Muscle layer of colon (tissue), 2 donors: ENCODE measurements around the gene ADAMTS16.

ENCODE experiments used
- H3K27ac ChIP-seq: one replicate; pipeline ENCODE4 v1.7.0; 2013; ENCODE audit warnings: low read depth, mild to moderate bottlenecking, low read length, moderate library complexity
- H3K27me3 ChIP-seq, 2 donors: one replicate each; pipeline ENCODE4 v1.7.0; 2013; ENCODE audit warnings: low read length in 2 of 2, mild to moderate bottlenecking in 2 of 2; ENCODE audit not compliant: insufficient read depth in 2 of 2, control insufficient read depth in 1 of 2
- H3K36me3 ChIP-seq: one replicate; pipeline ENCODE4 v1.7.0; 2013; ENCODE audit warnings: mild to moderate bottlenecking, low read length; ENCODE audit not compliant: insufficient read depth
- H3K4me1 ChIP-seq: one replicate; pipeline ENCODE4 v1.7.0; 2013; ENCODE audit warnings: mild to moderate bottlenecking, low read length; ENCODE audit not compliant: insufficient read depth
- H3K4me3 ChIP-seq, 2 donors: one replicate each; pipeline ENCODE4 v1.7.0; 2013; ENCODE audit warnings: low read length in 2 of 2, low read depth in 1 of 2, mild to moderate bottlenecking in 1 of 2, moderate library complexity in 1 of 2
- H3K9ac ChIP-seq: one replicate; pipeline ENCODE4 v1.7.0; 2013; ENCODE audit warnings: low read length
- H3K9me3 ChIP-seq: one replicate; pipeline ENCODE4 v1.7.0; 2013; ENCODE audit warnings: mild to moderate bottlenecking, low read length
- donor health status: abdominal sarcoma.
- donor health status: Adenocarcinoma of cecum.

The ADAMTS16 gene

DNA sequence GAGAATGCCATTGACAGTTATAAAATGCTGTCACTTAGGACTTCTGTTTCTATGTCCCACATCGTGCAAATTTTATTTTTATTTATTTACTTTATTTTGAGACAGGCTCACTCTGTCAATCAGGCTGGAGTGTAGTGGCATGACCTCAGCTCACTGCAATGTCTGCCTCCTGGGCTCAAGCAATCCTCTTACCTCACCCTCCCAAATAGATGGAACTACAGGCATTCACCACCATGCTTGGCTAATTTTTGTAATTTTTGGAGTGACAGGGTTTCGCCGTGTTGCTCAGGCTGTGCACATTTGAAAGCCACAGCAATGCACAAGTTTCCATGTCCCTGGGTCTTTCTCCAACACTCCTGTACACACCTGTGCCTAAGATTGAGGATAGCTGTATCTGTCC lies 51.8 kb downstream of the ADAMTS16 start:
- Histone ChIP-seq H3K27me3 (no peaks in the 10 kb centered on the region), H3K9me3 (no peaks in the 10 kb centered on the region), H3K4me3 (no peak overlapping the region), H3K9ac (no peak overlapping the region), H3K36me3 (no peaks in the 10 kb centered on the region), H3K4me1 (no peaks in the 10 kb centered on the region), H3K27ac (no peak overlapping the region)

DNA sequence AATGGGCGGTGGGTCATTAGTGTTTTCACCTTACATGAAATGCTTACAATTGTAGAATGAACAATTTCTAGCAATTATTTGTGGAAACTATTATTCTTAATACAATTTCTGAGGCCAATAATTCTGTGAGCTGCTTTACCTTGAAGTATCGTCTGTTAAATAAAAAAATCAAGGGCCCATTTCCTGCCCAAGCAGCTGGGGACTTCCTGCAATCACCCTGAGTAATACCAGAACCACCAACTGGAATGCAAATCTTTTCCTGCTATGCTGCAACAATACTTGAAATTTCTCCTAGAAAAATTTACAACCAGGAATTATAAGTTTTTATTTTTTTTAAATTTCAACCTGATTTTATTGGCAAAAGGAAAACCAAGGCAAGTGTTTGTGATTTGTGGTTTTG lies 52.6 kb downstream of the ADAMTS16 start:
- Histone ChIP-seq H3K9ac (no peak overlapping the region), H3K9me3 (no peaks in the 10 kb centered on the region), H3K36me3 (no peaks in the 10 kb centered on the region), H3K27me3 (no peaks in the 10 kb centered on the region), H3K27ac (no peak overlapping the region), H3K4me1 (no peaks in the 10 kb centered on the region), H3K4me3 (no peak overlapping the region)

DNA sequence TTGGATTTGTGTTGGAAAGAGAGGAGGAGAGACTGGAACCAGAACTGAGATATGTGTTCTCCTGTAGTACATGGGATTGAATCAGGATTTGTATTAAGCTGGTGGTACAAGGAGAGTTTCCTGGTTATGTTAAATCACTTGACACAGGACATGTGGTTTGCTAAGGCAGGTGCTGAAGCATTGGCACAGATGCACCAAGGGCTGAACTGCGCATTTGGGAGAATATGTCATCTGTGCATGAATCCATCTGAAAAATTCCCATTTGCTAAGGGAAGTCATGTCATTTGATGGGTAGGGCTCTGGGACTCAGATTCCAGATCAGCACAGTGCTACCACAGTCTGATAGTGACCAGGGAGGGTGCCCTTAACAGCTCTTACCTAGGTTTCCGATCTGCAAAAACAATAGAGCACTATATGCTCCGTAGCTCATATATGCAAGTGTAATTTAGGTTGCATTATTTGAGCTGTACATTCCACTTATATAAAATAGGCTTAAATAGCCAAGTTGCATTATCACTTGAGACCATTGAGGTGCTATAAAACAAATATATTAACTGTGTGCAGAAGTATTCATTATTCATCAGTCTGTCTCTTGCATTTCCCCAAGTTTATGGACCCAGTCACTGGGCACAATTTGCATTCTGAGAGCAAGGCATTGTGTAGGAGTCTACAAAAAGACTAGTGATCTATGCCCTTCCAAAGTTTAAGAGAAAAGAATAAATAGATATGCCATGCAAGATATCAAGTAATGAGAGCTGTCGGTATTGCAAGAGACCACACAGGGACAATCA lies 55.2 kb downstream of the ADAMTS16 start:
- Histone ChIP-seq H3K4me1 (no peaks in the 10 kb centered on the region), H3K9me3 (no peaks in the 10 kb centered on the region), H3K9ac (no peak overlapping the region), H3K4me3 (no peak overlapping the region), H3K36me3 (no peaks in the 10 kb centered on the region), H3K27me3 (no peaks in the 10 kb centered on the region), H3K27ac (no peak overlapping the region)

DNA sequence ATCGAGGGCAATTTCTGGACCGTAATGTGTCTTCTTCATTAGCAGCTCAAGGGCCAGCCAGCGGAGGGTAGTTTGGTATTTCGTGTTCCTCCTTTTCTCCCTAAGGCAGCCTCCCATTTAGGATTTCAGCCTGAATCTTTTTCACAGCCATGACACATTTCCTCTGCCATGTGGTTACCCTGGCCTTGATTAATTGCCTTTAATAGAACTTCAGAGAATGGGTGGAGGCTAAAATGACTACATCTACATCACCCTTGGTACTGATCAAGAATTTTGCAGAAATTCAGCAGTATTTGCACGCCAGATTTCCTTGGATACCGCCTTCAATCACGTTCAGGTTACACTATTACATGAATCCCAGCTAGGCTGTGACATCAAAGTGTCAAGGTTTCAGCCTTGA lies 58.0 kb downstream of the ADAMTS16 start:
- Histone ChIP-seq H3K9ac (no peak overlapping the region), H3K9me3 (no peaks in the 10 kb centered on the region), H3K4me3 (no peak overlapping the region), H3K4me1 (no peaks in the 10 kb centered on the region), H3K27ac (no peak overlapping the region), H3K36me3 (no peaks in the 10 kb centered on the region), H3K27me3 (no peaks in the 10 kb centered on the region)

DNA sequence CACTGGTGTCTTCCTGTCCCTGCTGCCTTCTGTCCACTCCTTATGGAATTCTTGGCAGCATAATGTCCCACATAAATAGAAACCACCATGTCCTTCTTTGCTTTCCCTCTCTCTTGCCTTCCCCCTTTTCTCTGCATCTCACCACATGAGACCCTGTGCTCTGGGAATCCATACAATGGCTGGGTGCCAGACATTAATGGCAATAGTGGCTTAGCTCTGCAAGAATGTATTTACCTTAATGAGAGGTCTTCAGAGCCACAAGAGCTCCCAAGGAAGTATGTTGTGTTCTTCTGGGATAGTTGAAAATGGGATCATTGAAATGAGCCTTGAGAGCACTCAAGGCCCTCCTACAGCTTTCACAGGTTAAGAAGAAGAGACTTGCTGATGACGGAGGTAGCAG lies 58.7 kb downstream of the ADAMTS16 start:
- H3K27me3 ChIP-seq = no peaks in the 10 kb centered on the region

DNA sequence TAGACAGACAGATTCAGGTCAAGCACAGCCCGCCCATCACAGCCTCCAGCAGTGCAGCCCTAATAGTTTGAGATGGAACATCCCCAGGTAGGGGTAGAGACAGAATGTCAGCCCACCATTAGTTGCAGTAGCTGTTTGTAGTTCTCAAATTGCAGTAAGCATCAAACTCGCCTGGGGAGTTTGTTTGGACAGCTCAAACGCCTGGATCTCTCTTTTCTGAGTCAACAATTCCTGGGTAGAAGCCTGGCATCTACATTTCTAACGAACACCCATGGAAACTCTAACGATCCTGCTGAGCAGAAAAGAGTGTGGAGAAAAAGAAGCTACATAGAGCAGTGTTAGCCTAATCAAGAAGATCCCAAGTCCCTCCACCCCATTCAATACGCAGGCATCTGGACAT lies 59.4 kb downstream of the ADAMTS16 start:
- no peak overlapping the region for H3K9ac ChIP-seq
- H3K27ac ChIP-seq = no peak overlapping the region
- H3K36me3 ChIP-seq = no peaks in the 10 kb centered on the region
- H3K4me1 ChIP-seq = no peaks in the 10 kb centered on the region
- H3K9me3 ChIP-seq = no peaks in the 10 kb centered on the region
- H3K27me3 ChIP-seq = no peaks in the 10 kb centered on the region
- H3K4me3 ChIP-seq = no peak overlapping the region

More for the DNA sequence above, 58.7 kb downstream of the ADAMTS16 start:
- H3K4me3 ChIP-seq = no peak overlapping the region
- H3K27ac ChIP-seq = no peak overlapping the region
- H3K36me3 ChIP-seq = no peaks in the 10 kb centered on the region
- no peaks in the 10 kb centered on the region for H3K9me3 ChIP-seq
- no peak overlapping the region for H3K9ac ChIP-seq
- no peaks in the 10 kb centered on the region for H3K4me1 ChIP-seq

DNA sequence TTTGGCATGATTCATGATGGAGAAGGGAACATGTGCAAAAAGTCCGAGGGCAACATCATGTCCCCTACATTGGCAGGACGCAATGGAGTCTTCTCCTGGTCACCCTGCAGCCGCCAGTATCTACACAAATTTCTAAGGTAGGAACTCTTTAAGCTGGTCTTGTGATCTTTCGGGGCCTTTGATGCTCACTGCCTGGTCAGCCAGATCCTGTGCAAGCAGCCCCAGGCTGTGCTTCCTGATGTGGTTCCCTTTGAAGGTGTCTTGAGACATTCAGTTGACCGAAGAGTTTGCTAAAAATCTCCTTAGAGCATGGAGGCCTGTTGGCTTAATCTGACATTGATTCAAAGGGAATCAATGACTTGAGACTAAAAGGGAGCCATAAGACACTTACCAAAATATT lies 60.0 kb downstream of the ADAMTS16 start:
- Histone ChIP-seq H3K4me3 (no peak overlapping the region), H3K9ac (no peak overlapping the region), H3K36me3 (no peaks in the 10 kb centered on the region), H3K27ac (no peak overlapping the region), H3K9me3 (no peaks in the 10 kb centered on the region), H3K27me3 (no peaks in the 10 kb centered on the region), H3K4me1 (no peaks in the 10 kb centered on the region)

DNA sequence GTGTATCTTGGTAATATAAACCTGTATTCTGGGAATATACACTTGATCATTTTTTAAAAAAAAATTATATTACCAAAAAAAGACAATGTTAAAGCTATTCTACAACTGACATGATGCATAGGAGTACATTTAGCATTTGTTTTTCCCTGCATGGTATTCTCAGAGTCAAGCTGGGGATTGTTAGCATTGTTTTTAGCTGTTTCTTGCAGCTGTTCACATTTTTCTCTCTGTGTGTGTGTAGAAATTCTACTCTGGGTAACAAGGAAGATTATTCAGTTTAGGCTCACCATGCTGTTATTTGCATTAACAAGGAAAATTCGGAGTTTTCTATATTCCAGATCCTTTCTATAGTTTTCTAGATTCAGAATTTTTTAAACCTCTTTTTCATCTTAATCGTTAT lies 62.2 kb downstream of the ADAMTS16 start:
- no peaks in the 10 kb centered on the region for H3K4me1 ChIP-seq
- H3K9ac ChIP-seq = no peak overlapping the region
- no peaks in the 10 kb centered on the region for H3K9me3 ChIP-seq
- no peak overlapping the region for H3K4me3 ChIP-seq
- no peaks in the 10 kb centered on the region for H3K27me3 ChIP-seq
- no peaks in the 10 kb centered on the region for H3K36me3 ChIP-seq
- H3K27ac ChIP-seq = no peak overlapping the region

DNA sequence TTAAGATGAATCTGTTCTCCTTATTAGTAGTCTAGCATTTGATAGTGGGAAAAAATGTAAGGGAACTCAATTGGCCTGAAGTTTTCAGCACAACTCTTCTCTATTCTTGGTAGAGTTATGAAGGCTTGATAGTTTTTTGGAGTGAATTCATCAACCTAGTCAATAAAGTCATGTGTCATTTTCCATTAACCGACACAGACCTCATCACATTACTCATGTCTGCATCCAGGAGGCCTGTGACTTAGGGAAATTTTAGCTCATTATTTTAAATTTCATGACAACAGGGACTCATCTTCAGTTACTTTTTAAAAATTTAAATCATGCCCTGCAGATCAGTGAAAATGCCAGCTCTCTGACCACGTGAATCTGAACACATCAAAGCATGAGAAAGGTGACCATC lies 63.3 kb downstream of the ADAMTS16 start:
- Histone ChIP-seq H3K36me3 (no peaks in the 10 kb centered on the region), H3K4me1 (no peaks in the 10 kb centered on the region), H3K27ac (no peak overlapping the region), H3K4me3 (no peak overlapping the region), H3K27me3 (no peaks in the 10 kb centered on the region), H3K9me3 (no peaks in the 10 kb centered on the region), H3K9ac (no peak overlapping the region)

DNA sequence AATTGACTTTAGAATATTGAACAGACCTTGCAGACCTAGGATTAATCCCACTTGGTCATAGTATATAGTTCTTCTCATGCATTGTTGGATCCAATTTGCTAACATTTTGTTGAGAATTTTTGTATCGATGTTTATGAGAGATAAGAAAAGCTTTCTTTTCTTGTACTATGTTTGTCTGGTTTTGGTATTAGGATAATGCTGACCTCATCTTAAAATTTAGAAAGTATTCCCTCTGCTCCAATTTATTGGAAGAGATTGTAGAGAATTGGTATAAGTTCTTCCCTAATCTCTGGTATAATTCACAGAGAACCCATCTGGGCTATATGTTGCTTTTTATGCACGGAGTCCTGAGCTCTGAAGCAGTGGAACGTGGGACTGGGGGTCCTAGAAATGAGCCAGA lies 67.7 kb downstream of the ADAMTS16 start:
- Histone ChIP-seq H3K4me1 (no peaks in the 10 kb centered on the region), H3K36me3 (no peaks in the 10 kb centered on the region), H3K4me3 (no peak overlapping the region), H3K27me3 (no peaks in the 10 kb centered on the region), H3K27ac (no peak overlapping the region), H3K9ac (no peak overlapping the region), H3K9me3 (no peaks in the 10 kb centered on the region)

DNA sequence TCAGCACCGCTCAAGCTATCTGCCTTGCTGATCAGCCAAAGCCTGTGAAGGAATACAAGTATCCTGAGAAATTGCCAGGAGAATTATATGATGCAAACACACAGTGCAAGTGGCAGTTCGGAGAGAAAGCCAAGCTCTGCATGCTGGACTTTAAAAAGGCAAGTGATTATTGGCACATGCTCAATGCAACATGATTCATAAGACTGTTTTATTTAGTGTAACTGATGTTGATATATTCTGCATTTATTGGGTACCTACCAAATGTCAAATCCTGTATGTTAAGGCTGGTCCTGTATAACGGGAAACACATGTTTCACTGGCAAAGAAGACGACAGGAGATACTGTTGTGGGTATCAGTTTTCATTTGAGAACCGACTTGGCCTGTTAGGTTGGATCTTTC lies 69.0 kb downstream of the ADAMTS16 start:
- Histone ChIP-seq H3K27me3 (no peaks in the 10 kb centered on the region), H3K4me3 (no peak overlapping the region), H3K27ac (no peak overlapping the region), H3K4me1 (no peaks in the 10 kb centered on the region), H3K9ac (no peak overlapping the region), H3K9me3 (no peaks in the 10 kb centered on the region), H3K36me3 (no peaks in the 10 kb centered on the region)

DNA sequence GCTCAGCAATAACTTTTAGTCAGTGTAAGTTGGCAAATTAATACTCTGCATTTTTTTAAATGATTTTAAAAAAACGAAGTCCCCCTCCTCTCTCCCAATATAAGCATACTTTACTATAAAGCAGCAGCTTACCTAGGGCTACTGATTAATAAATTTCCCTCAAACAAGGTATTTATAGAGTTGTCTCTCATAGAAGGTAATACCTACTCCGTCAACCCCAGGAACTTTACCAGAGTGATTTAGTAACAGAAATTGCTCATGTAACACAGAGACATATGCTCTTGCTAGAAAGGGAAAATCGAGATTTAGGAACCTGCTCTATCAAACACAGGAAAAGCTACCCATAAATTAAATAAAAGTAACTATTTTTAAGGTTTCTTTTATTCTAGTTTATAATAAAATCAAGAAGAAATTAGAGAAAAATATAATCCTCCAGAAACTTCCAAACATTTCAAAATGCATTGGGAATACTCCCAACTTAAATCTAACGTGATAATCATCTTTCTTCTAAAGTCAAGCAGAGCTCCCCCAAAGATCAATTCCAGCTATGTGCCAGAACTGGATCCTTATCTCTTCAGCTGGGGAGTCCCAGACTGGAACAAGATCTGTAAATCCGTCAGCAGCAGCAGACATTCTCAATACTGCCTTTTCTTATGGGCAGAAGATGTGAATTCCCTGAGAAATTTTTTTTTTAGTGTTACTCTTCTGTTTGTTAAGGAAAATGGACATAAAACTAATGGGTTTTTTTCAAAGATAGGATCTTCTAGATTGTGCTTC lies 69.6 kb downstream of the ADAMTS16 start:
- Histone ChIP-seq H3K9me3 (no peaks in the 10 kb centered on the region), H3K9ac (no peak overlapping the region), H3K36me3 (no peaks in the 10 kb centered on the region), H3K27ac (no peak overlapping the region), H3K4me3 (no peak overlapping the region), H3K4me1 (no peaks in the 10 kb centered on the region), H3K27me3 (no peaks in the 10 kb centered on the region)
